K562 treated with DMSO at 1 percent for 12 hours (cell line): ENCODE data around the gene SAP30L. TPM values are rescaled to one million over a fixed set of nuclear protein-coding genes. Genes with fewer than 3 reads are reported as not detected.

ENCODE experiments used
- total RNA-seq: library from RNA; unstranded; fragments of 300-600 nt; gene quantifications from 2 replicates; pipeline ENCODE4 v1.2.3, GENCODE V29; 2022; ENCODE audit not compliant: insufficient read depth

Gene SAP30L
- total RNA-seq: 22.1 and 33.9 TPM in 2 replicates

GRCh38 chr5:154445422-154446194 is at the start of gene SAP30L:
SAP30L (plus strand) TSS chr5:154445997; CDS start chr5:154446605, 608 bp downstream.

GRCh38 chr5:154478224-154478565 is 32.4 kb downstream of the SAP30L start, which contains the start of gene HAND1:
HAND1 (minus strand) TSS chr5:154478227; CDS start chr5:154478008, 219 bp downstream.

Other genes with a start within 250 kb of the SAP30L start
- not detected in 2 replicates for gene HAND1, start 32.2 kb downstream of the SAP30L start, total RNA-seq